Right lobe of liver (tissue), 6 donors: Measurements from ENCODE around the gene NCAPD2. TPM values are rescaled to one million over a fixed set of nuclear protein-coding genes. Genes with fewer than 3 reads are reported as not detected.

ENCODE experiments used
- ATAC-seq, 4 donors: fragments of 200-7000 bp; cut with Tn5 transposase; one replicate each; pipeline ENCODE4 v1.9.1; 2020; ENCODE audit warnings: mild to moderate bottlenecking in 4 of 4, moderate library complexity in 4 of 4
- DNase-seq, 3 donors: peaks; one replicate each; pipeline ENCODE4 v3.0.0-alpha.2; 2020
- H3K27ac ChIP-seq, 3 donors: fragments of 200-600 bp; one replicate each; pipeline ENCODE4 v1.8.0; 2022
- H3K27me3 ChIP-seq, 2 donors: fragments of 200-600 bp; one replicate each; pipeline ENCODE4 v1.8.0; 2022
- H3K36me3 ChIP-seq, 4 donors: fragments of 200-600 bp; sonication (generic) in 1 of 4; one replicate each; pipeline versions ENCODE4 v1.5.1 to v1.8.0; 2017 to 2022; ENCODE audit warnings: control low read depth in 1 of 4
- H3K4me1 ChIP-seq, 4 donors: fragments of 200-600 bp; sonication (generic) in 1 of 4; one replicate each; pipeline versions ENCODE4 v1.5.1 to v1.8.0; 2017 to 2022; ENCODE audit warnings: control low read depth in 1 of 4
- H3K4me3 ChIP-seq, 3 donors: fragments of 200-600 bp; one replicate each; pipeline ENCODE4 v1.8.0; 2022
- H3K9me3 ChIP-seq, 4 donors: fragments of 200-600 bp; sonication (generic) in 1 of 4; one replicate each; pipeline versions ENCODE4 v1.5.1 to v1.8.0; 2017 to 2022; ENCODE audit warnings: control low read depth in 1 of 4
- POLR2A ChIP-seq: fragments of 450-650 bp; IDR thresholded peaks from one replicate; pipeline ENCODE4 v1.6.1; 2017; ENCODE audit warnings: antibody characterized with exemption, mild to moderate bottlenecking
- whole genome bisulfite sequencing: methylation state at CpG from one replicate; pipeline ENCODE4 v1.1.6; 2018; ENCODE audit warnings: low coverage, low lambda C conversion rate; ENCODE audit not compliant: insufficient coverage; ENCODE audit errors: missing lambda C conversion rate; 5-methylcytosine and 5-hydroxymethylcytosine counted together
- intact Hi-C, 2 donors: fragments of 100-400 bp; cut with DNase I; formaldehyde crosslinking; loops; one replicate each; pipeline versions ENCODE4 v1.11.2 to v1.14.1; 2022
- total RNA-seq, 6 experiments: library from RNA; depleted of rRNA in 2 of 6; stranded (reverse); fragments of >200 nt in 2 of 6; fragmentation: NEBNext Ultra II Directional in 3 of 6; extraction: Animal tissue kit (Norgen Biotek cat#: 25700) in 3 of 6; gene quantifications; one replicate each; pipeline versions ENCODE4 v1.1.0 to v1.2.4, GENCODE V29; 2016 to 2023
- TF ChIP-seq, protein P1 (sequence below), 4 donors: fragments of 200-600 bp in 3 of 4; fragments of 450-650 bp in 1 of 4; IDR thresholded peaks; one replicate each; pipeline versions ENCODE4 v1.5.1 to v1.8.0; 2016 to 2022; ENCODE audit warnings: antibody characterized with exemption in 4 of 4, mild to moderate bottlenecking in 2 of 4
- donor health status: DM: no; HTN: yes; CAD: no.
- donor health status: DM: no; HTN: no; CAD: no.
- donor health status: DM: no; HTN: no; CAD: no.
- donor health status: DM: no; HTN: yes; CAD: no.
- donor health status: DM: no; HTN: yes; CAD: no.

NCAPD2 gene
- total RNA-seq, 6 experiments from 2014 or later: 6.2 to 40.9 (median 8.4) TPM

DNA sequence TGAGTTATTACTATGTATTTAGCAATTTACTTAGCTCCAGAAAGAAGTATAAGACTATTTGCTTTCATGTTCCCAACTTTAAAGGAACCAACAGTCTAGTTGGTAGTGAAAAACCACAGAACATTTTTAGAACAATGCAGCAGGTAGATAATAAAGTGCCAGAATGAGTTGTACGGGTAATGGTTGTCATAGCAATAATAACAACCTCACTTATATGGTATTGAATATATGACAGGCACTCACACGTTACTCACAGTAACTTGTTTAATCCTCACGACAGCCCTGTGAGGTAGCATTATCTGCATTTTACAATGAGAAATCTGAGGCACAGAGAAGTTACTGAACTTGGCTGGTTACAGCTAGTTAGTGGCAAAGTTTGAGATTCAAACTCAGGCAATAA is 29.8 kb downstream of the NCAPD2 start:
- Histone ChIP-seq H3K4me3 (no peak overlapping the region), H3K4me1 (no peaks in the 10 kb centered on the region), H3K27ac (no peak overlapping the region), H3K9me3 (no peaks in the 10 kb centered on the region), H3K27me3 (no peaks in the 10 kb centered on the region), H3K36me3 (peaks cover 0 to 76% (median 28%) of the 10 kb centered on the region in 4 donors)
- intact Hi-C loops: no loop called here
- ATAC-seq (no peak), DNase-seq (no peak)
- WGBS: 89% methylated on average over 3 of the region's 3 CpGs
- TF ChIP-seq, protein P1, sequence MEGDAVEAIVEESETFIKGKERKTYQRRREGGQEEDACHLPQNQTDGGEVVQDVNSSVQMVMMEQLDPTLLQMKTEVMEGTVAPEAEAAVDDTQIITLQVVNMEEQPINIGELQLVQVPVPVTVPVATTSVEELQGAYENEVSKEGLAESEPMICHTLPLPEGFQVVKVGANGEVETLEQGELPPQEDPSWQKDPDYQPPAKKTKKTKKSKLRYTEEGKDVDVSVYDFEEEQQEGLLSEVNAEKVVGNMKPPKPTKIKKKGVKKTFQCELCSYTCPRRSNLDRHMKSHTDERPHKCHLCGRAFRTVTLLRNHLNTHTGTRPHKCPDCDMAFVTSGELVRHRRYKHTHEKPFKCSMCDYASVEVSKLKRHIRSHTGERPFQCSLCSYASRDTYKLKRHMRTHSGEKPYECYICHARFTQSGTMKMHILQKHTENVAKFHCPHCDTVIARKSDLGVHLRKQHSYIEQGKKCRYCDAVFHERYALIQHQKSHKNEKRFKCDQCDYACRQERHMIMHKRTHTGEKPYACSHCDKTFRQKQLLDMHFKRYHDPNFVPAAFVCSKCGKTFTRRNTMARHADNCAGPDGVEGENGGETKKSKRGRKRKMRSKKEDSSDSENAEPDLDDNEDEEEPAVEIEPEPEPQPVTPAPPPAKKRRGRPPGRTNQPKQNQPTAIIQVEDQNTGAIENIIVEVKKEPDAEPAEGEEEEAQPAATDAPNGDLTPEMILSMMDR (IDR thresholded peaks at IDR 0.05): no peak
- no peak for TF ChIP-seq POLR2A

DNA sequence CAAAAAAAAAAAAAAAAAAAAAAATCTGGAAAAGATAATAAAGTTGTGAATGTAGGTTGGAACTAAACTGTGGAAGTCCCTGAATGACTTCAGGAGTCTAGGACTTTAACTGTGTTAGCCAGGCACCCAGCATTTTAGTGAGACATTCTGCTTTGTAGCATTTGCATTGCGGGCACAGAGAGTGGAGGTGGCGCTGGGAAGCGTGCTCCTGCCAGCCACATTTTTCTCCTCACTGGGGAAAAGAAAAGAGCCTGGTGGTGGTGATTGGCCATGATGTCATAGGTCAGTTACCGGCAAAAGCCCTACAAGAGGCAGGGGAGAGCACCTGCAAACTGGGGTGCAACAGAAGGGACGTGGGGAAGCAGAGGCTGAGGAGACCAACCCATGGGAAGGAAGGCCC is 30.7 kb downstream of the NCAPD2 start:
- no peak for ATAC-seq
- intact Hi-C loops: no loop called here
- Histone ChIP-seq H3K9me3 (no peaks in the 10 kb centered on the region), H3K4me1 (no peaks in the 10 kb centered on the region), H3K27ac (no peak overlapping the region), H3K36me3 (peaks cover 0 to 85% (median 29%) of the 10 kb centered on the region in 4 donors), H3K27me3 (no peaks in the 10 kb centered on the region), H3K4me3 (no peak overlapping the region)
- no peak for TF ChIP-seq POLR2A
- TF ChIP-seq, protein P1 (IDR thresholded peaks at IDR 0.05): no peak
- DNase-seq: no peak
- WGBS: 89% methylated on average over 4 of the region's 5 CpGs

DNA sequence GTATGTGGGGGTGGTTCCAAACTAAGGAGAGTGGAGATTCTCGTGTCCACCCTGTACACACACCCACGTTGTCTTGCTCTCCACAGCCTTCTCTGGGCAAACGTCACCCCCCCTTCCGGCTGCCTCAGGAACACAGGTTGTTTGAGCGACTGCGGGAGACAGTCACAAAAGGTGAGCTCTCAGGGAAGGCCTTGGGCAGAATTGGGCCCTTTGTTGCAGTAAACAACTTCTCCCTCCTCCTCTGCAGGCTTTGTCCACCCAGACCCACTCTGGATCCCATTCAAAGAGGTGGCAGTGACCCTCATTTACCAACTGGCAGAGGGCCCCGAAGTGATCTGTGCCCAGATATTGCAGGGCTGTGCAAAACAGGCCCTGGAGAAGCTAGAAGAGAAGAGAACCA is 32.3 kb downstream of the NCAPD2 start:
- no peak overlapping the region for H3K4me3 ChIP-seq
- H3K4me1 ChIP-seq: no peaks in the 10 kb centered on the region
- TF ChIP-seq, protein P1 (IDR thresholded peaks at IDR 0.05): no peak
- TF ChIP-seq POLR2A: no peak
- intact Hi-C loops: no loop called here
- DNase-seq: no peak
- no peak overlapping the region for H3K27ac ChIP-seq
- H3K27me3 ChIP-seq: no peaks in the 10 kb centered on the region
- ATAC-seq: no peak
- peaks cover 0 to 90% (median 25%) of the 10 kb centered on the region in 4 donors for H3K36me3 ChIP-seq
- no peaks in the 10 kb centered on the region for H3K9me3 ChIP-seq
- WGBS: 94% methylated on average over 5 of the region's 7 CpGs

DNA sequence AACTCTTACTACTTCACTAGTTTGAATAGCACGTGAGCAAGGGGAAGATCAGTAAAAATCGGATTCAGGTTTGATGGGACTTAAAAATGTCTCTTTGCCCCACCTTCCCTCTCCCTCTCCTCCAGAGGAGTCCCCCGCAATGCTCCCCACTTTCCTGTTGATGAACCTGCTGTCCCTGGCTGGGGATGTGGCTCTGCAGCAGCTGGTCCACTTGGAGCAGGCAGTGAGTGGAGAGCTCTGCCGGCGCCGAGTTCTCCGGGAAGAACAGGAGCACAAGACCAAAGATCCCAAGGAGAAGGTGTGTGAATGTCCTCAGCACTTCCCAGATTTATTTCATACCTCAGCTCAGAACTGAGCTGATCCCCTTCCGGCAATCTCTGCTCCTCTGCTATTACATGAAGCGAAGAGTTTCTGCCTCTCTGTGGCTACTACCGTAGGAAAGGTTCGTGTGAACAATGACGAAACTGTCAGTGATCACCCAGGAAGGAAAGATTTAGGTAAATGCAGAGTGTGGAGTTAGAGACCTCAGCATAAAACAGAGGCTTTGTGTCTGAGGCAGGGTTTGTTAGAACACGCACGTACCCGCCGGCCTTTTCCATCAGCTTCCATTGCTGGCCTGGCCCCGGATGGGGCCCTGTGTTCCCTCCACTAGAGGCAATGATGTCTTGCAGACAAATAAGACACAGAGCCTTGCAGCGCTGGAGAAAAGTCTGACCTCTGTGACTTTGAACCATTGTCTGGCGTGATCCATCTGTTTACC is 33.0 kb downstream of the NCAPD2 start:
- 95% methylated on average over 10 of the region's 19 CpGs for WGBS
- Histone ChIP-seq H3K36me3 (peaks cover 0 to 84% (median 21%) of the 10 kb centered on the region in 4 donors), H3K27ac (no peak overlapping the region)

More for the DNA sequence above, 33.0 kb downstream of the NCAPD2 start:
- Histone ChIP-seq H3K9me3 (no peaks in the 10 kb centered on the region), H3K4me3 (no peak overlapping the region), H3K27me3 (no peaks in the 10 kb centered on the region), H3K4me1 (peaks cover 0 to 7% (median 3%) of the 10 kb centered on the region in 4 donors)
- DNase-seq: no peak
- TF ChIP-seq, protein P1 (IDR thresholded peaks at IDR 0.05): no peak
- no peak for TF ChIP-seq POLR2A
- intact Hi-C loops: no loop called here
- no peak for ATAC-seq
